CD8-positive, alpha-beta memory T cell (primary cell): ENCODE data around the gene KMT2E. TPM values are rescaled to one million over a fixed set of nuclear protein-coding genes. Genes with fewer than 3 reads are reported as not detected.
A peak's percentile ranks its signal among the peaks of the same experiment; 100 is the strongest.

ENCODE experiments used
- CTCF ChIA-PET: fragments of 350-600 bp; sonication (Branson Sonifier 250); formaldehyde crosslinking; loops from one replicate; lab custom pipeline; 2021; ENCODE audit warnings: antibody characterized with exemption; lab: Charles Lee
- POLR2A ChIA-PET: fragments of 350-600 bp; sonication (Branson Sonifier 250); formaldehyde crosslinking; loops from one replicate; lab custom pipeline; 2021; ENCODE audit warnings: antibody characterized with exemption; lab: Charles Lee
- DNase-seq, 5 donors: peaks; one replicate each; pipeline versions ENCODE4 v3.0.0 to v3.0.0-alpha.2; 2020 to 2022; ENCODE audit warnings: mixed read lengths in 1 of 5
- H3K27ac ChIP-seq: one replicate; pipeline ENCODE4 v1.7.0; 2013; ENCODE audit warnings: low read depth, mild to moderate bottlenecking, low read length, moderate library complexity
- H3K27me3 ChIP-seq: 2 replicates; pipeline ENCODE4 v1.7.0; 2013; ENCODE audit warnings: low read length, mild to moderate bottlenecking; ENCODE audit not compliant: insufficient read depth, poor library complexity, severe bottlenecking
- H3K36me3 ChIP-seq: 2 replicates; pipeline ENCODE4 v1.7.0; 2013; ENCODE audit warnings: mild to moderate bottlenecking, low read length, moderate library complexity; ENCODE audit not compliant: insufficient read depth
- H3K4me1 ChIP-seq: 2 replicates; pipeline ENCODE4 v1.7.0; 2013; ENCODE audit warnings: mild to moderate bottlenecking, low read length, moderate library complexity; ENCODE audit not compliant: insufficient read depth
- H3K4me3 ChIP-seq: 2 replicates; pipeline ENCODE4 v1.7.0; 2013; ENCODE audit warnings: mild to moderate bottlenecking, low read length
- H3K9me3 ChIP-seq: 2 replicates; pipeline ENCODE4 v1.7.0; 2013; ENCODE audit warnings: mild to moderate bottlenecking, low read length
- H3K27ac Mint-ChIP-seq, 8 donors: one replicate each; pipeline ENCODE4 v1.8.0; 2020 to 2021; ENCODE audit warnings: mixed read lengths in 8 of 8, mild to moderate bottlenecking in 6 of 8, inconsistent platforms in 3 of 8, moderate library complexity in 3 of 8
- H3K27me3 Mint-ChIP-seq, 2 donors: one replicate each; pipeline ENCODE4 v1.8.0; 2020 to 2021; ENCODE audit warnings: mixed read lengths in 2 of 2, mild to moderate bottlenecking in 1 of 2, moderate library complexity in 1 of 2
- H3K36me3 Mint-ChIP-seq, 3 donors: one replicate each; pipeline ENCODE4 v1.8.0; 2020 to 2021; ENCODE audit warnings: mixed read lengths in 3 of 3, inconsistent platforms in 1 of 3, mild to moderate bottlenecking in 1 of 3
- H3K4me1 Mint-ChIP-seq, 3 donors: one replicate each; pipeline ENCODE4 v1.8.0; 2020 to 2021; ENCODE audit warnings: mixed read lengths in 3 of 3, inconsistent platforms in 1 of 3, mild to moderate bottlenecking in 1 of 3
- H3K4me3 Mint-ChIP-seq, 7 donors: one replicate each; pipeline ENCODE4 v1.8.0; 2020 to 2021; ENCODE audit warnings: mixed read lengths in 7 of 7, mild to moderate bottlenecking in 6 of 7, moderate library complexity in 4 of 7, inconsistent platforms in 2 of 7
- H3K9me3 Mint-ChIP-seq, 5 donors: one replicate each; pipeline ENCODE4 v1.8.0; 2020 to 2022; ENCODE audit warnings: mixed read lengths in 5 of 5, mild to moderate bottlenecking in 3 of 5, moderate library complexity in 2 of 5, inconsistent platforms in 1 of 5
- polyA plus RNA-seq: library from polyadenylated mRNA; unstranded; fragments of 300-500 nt; fragmentation: Illumina TruSeq; gene quantifications from one replicate; pipeline ENCODE4 v1.2.3, GENCODE V29; 2021
- total RNA-seq, 2 experiments: library from RNA; stranded (reverse); gene quantifications; one replicate each; pipeline ENCODE4 v1.2.3, GENCODE V29; 2021

KMT2E gene
- total and polyA plus RNA-seq, 3 experiments from 2014 or later = 81.0 to 237 (median 87.5) TPM

DNA sequence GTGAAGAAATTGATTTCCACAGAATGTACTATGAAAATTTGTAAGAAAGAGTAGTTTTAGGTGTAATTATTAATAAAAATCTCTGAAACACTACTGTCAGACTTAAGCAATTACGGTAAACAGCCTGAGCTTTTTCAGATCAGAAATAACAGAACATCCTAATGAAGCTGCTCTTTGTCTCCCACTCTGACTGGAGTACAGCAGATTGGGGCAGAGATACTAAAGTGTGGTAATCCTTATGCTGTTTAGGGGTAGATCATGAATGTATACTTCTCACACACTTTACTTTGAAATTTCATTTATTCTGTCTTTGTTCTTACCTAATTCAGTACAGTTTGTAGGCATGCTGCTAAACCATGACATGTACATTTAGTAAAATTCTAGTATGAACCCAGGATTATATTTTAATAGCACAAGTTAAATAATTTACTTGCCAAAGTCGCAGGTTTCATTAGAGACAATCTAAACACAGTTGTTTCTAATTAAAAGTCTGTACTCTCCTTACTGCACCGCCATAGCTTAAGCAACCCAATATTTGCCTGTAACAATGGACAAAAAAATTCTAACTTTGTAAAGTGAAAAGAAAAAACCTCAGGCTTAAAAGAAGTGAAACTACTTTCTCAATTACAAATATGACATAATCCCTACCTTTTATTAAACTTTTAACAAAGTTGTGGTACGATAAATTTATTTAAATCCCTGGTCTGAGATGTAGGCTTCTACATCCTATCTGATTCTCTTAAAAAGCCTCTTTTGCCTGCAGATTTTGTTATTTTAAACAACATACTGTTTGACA is 88.8 kb downstream of the KMT2E start:
- Histone ChIP-seq H3K36me3 (peaks cover 39% of the 10 kb centered on the region), H3K9me3 (no peaks in the 10 kb centered on the region), H3K27ac (no peak overlapping the region), H3K27me3 (no peaks in the 10 kb centered on the region), H3K4me3 (no peak overlapping the region), H3K4me1 (no peaks in the 10 kb centered on the region)
- H3K9me3 Mint-ChIP-seq = no peaks in the 10 kb centered on the region
- peaks cover 0 to 1% of the 10 kb centered on the region in 2 donors for H3K27me3 Mint-ChIP-seq
- H3K36me3 Mint-ChIP-seq = peaks cover 7 to 76% (median 21%) of the 10 kb centered on the region in 3 donors
- ChIA-PET POLR2A (no interaction called here), CTCF (no interaction called here)
- no peak for DNase-seq
- H3K27ac Mint-ChIP-seq = peak overlapping the region; percentile 9 to 91 (median 54)
- no peak overlapping the region for H3K4me3 Mint-ChIP-seq
- peaks cover 31 to 58% (median 44%) of the 10 kb centered on the region in 3 donors for H3K4me1 Mint-ChIP-seq

- Mint-ChIP-seq H3K4me3 (no peak overlapping the region), H3K27ac (peak overlapping the region in 5 of 8 donors; percentile 1 to 46 (median 29)), H3K27me3 (peaks cover 0 to 1% of the 10 kb centered on the region in 2 donors), H3K4me1 (peaks cover 17 to 36% (median 27%) of the 10 kb centered on the region in 3 donors), H3K36me3 (peaks cover 7 to 81% (median 27%) of the 10 kb centered on the region in 3 donors), H3K9me3 (no peaks in the 10 kb centered on the region)
- no peaks in the 10 kb centered on the region for H3K9me3 ChIP-seq
- ChIA-PET POLR2A (interaction anchor here (0.6 kb wide), 1 partner anchor 158 kb away, joined by 4 read pairs; no protein-coding TSS in a partner anchor), CTCF (interaction anchor here (1.0 kb wide), 1 partner anchor 125 kb away, joined by 3 read pairs; no protein-coding TSS in a partner anchor)
- H3K4me3 ChIP-seq = no peak overlapping the region
- H3K27ac ChIP-seq = no peak overlapping the region
- no peaks in the 10 kb centered on the region for H3K4me1 ChIP-seq
- DNase-seq = no peak
- no peaks in the 10 kb centered on the region for H3K27me3 ChIP-seq
- peaks cover 54% of the 10 kb centered on the region for H3K36me3 ChIP-seq
These were observed 91.6 kb downstream of the KMT2E start for GRCh38 chr7:105105579-105105978.

- Histone ChIP-seq H3K9me3 (no peaks in the 10 kb centered on the region), H3K36me3 (peaks cover 60% of the 10 kb centered on the region), H3K27ac (no peak overlapping the region), H3K4me3 (no peak overlapping the region), H3K4me1 (no peaks in the 10 kb centered on the region), H3K27me3 (no peaks in the 10 kb centered on the region)
- H3K9me3 Mint-ChIP-seq = no peaks in the 10 kb centered on the region
- ChIA-PET CTCF (no interaction called here), POLR2A (no interaction called here)
- H3K27ac Mint-ChIP-seq = peak overlapping the region in 7 of 8 donors; percentile 20 to 91 (median 55)
- DNase-seq = no peak
- peaks cover 3 to 82% (median 24%) of the 10 kb centered on the region in 3 donors for H3K36me3 Mint-ChIP-seq
- H3K4me1 Mint-ChIP-seq = peaks cover 9 to 28% (median 19%) of the 10 kb centered on the region in 3 donors
- H3K4me3 Mint-ChIP-seq = no peak overlapping the region
- peaks cover 0 to 1% of the 10 kb centered on the region in 2 donors for H3K27me3 Mint-ChIP-seq
These were observed 92.5 kb downstream of the KMT2E start for GRCh38 chr7:105106473-105106872.

DNA sequence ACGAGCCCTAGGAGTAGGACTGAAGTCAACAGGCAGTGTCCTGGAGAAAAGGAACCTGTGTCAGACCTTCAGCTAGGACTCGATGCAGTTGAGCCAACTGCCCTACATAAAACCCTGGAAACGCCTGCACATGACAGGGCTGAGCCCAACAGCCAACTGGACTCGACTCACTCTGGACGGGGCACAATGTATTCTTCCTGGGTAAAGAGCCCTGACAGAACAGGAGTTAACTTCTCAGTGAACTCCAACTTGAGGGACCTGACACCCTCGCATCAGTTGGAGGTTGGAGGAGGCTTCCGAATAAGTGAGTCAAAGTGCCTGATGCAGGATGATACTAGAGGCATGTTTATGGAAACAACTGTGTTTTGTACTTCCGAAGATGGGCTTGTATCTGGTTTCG is 93.5 kb downstream of the KMT2E start:
- POLR2A ChIA-PET = no interaction called here
- Histone ChIP-seq H3K9me3 (no peaks in the 10 kb centered on the region), H3K4me3 (no peak overlapping the region), H3K27ac (no peak overlapping the region), H3K27me3 (no peaks in the 10 kb centered on the region), H3K36me3 (peaks cover 65% of the 10 kb centered on the region), H3K4me1 (no peaks in the 10 kb centered on the region)
- Mint-ChIP-seq H3K9me3 (no peaks in the 10 kb centered on the region), H3K4me1 (peaks cover 13 to 30% (median 26%) of the 10 kb centered on the region in 3 donors), H3K4me3 (no peak overlapping the region), H3K27me3 (peaks cover 0 to 4% of the 10 kb centered on the region in 2 donors), H3K27ac (peak overlapping the region in 2 of 8 donors; percentile 4 to 62), H3K36me3 (peaks cover 3 to 88% (median 32%) of the 10 kb centered on the region in 3 donors)
- CTCF ChIA-PET = no interaction called here
- DNase-seq = no peak

DNA sequence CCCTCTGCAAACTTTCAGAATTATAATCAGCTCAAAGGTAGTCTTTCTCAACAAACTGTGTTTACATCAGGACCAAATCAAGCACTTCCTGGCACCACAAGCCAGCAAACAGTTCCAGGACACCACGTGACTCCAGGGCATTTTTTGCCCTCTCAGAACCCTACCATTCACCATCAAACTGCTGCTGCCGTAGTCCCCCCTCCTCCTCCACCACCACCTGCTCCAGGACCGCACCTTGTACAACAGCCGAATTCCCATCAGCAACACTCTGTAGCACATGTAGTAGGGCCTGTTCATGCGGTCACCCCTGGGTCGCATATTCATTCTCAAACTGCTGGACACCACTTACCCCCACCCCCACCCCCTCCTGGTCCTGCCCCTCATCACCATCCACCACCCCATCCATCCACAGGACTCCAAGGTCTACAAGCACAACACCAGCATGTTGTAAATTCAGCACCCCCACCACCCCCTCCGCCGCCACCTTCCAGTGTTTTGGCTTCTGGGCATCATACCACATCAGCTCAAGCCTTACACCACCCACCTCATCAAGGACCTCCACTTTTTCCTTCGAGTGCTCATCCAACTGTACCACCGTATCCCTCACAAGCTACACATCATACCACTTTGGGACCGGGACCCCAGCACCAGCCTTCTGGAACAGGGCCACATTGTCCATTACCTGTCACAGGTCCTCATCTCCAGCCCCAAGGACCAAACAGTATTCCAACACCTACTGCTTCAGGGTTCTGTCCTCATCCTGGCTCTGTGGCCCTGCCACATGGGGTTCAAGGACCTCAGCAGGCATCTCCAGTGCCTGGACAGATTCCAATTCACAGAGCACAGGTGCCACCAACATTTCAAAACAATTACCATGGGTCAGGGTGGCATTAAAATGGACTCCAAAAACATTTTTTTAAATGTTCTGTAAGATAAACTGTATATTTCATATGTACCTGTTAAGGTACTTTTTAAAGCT is 98.7 kb downstream of the KMT2E start:
- peaks cover 7 to 16% (median 9%) of the 10 kb centered on the region in 3 donors for H3K4me1 Mint-ChIP-seq
- CTCF ChIA-PET = no interaction called here
- POLR2A ChIA-PET = no interaction called here
- H3K36me3 Mint-ChIP-seq = peaks cover 12 to 95% (median 23%) of the 10 kb centered on the region in 3 donors
- peaks cover 0 to 4% of the 10 kb centered on the region in 2 donors for H3K27me3 Mint-ChIP-seq
- Histone ChIP-seq H3K36me3 (peaks cover 40% of the 10 kb centered on the region), H3K9me3 (no peaks in the 10 kb centered on the region), H3K4me3 (no peak overlapping the region), H3K27me3 (no peaks in the 10 kb centered on the region), H3K4me1 (no peaks in the 10 kb centered on the region), H3K27ac (no peak overlapping the region)
- peak overlapping the region in 2 of 7 donors; percentile 20 to 28 for H3K4me3 Mint-ChIP-seq
- no peak for DNase-seq
- H3K9me3 Mint-ChIP-seq = peaks cover 0 to 4% (median 0%) of the 10 kb centered on the region in 5 donors
- peak overlapping the region; percentile 19 to 87 (median 70) for H3K27ac Mint-ChIP-seq

DNA sequence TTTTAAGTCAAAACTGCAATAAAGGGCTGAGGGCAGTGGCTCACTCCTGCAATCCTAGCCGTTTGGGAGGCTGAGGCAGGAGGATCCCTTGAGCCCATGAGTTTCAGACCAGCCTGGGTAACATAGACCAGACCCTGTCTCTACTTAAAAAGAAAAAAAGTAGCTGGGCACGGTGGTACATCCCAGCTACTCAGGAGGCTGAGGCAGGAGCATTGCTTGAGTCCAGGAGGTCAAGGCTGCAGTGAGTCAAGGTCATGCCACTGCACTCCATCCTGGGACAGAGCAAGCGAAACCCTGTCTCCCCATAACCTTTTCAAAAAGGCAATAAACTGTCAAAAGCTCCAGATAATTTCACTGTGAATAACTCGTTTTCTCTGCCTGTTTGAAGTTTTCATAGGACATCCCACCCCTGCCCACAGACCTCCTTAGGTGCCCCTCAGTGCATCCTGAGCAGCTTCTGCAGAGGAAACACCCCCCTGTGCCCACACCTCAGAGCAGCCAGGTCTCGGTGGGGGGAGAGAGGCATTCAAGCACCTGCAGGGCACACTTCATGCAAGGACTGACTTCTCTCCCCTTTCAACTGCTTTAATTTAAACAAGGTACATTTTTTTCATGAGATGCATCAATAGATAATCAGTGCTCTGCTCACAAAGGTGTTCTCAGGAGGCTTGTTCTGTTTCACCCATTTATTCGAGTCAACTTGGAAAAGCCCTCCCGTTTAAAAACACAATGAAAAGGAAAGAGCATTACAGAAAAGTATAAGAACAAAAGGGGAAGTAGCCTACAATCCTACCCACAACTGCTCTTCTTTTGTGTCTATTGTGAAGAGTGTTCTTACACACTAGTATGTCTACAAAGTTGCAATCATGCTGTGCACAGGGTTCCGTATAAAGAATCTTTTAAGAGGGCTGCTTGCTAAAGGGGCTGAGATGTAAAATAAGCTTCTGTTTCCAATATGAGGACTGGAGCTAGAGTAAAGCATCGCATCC is 104.9 kb downstream of the KMT2E start:
- Histone ChIP-seq H3K36me3 (peaks cover 4% of the 10 kb centered on the region), H3K4me1 (peaks cover 12% of the 10 kb centered on the region), H3K27ac (no peak overlapping the region), H3K9me3 (no peaks in the 10 kb centered on the region), H3K27me3 (no peaks in the 10 kb centered on the region), H3K4me3 (no peak overlapping the region)
- H3K36me3 Mint-ChIP-seq = peaks cover 12 to 75% (median 14%) of the 10 kb centered on the region in 3 donors
- ChIA-PET POLR2A (no interaction called here), CTCF (interaction anchor here (0.6 to 0.9 kb wide), 2 partner anchors 8 to 281 kb away, joined by 3 read pairs; no protein-coding TSS in a partner anchor)
- H3K9me3 Mint-ChIP-seq = peaks cover 0 to 2% (median 0%) of the 10 kb centered on the region in 5 donors
- H3K4me3 Mint-ChIP-seq = no peak overlapping the region
- H3K27ac Mint-ChIP-seq = peak overlapping the region; percentile 40 to 87 (median 74)
- peaks cover 24 to 48% (median 40%) of the 10 kb centered on the region in 3 donors for H3K4me1 Mint-ChIP-seq
- no peaks in the 10 kb centered on the region for H3K27me3 Mint-ChIP-seq
- peak in 1 of 5 donors; percentile 26 for DNase-seq

- ChIA-PET CTCF (no interaction called here), POLR2A (interaction anchor here (1.1 kb wide), 1 partner anchor 13 kb away, joined by 3 read pairs; no protein-coding TSS in a partner anchor)
- H3K36me3 Mint-ChIP-seq = peaks cover 3 to 71% (median 19%) of the 10 kb centered on the region in 3 donors
- no peaks in the 10 kb centered on the region for H3K27me3 ChIP-seq
- H3K9me3 ChIP-seq = no peaks in the 10 kb centered on the region
- H3K27me3 Mint-ChIP-seq = no peaks in the 10 kb centered on the region
- H3K4me1 Mint-ChIP-seq = peaks cover 22 to 47% (median 37%) of the 10 kb centered on the region in 3 donors
- H3K9me3 Mint-ChIP-seq = no peaks in the 10 kb centered on the region
- no peak for DNase-seq
- no peak overlapping the region for H3K27ac ChIP-seq
- H3K4me1 ChIP-seq = peaks cover 12% of the 10 kb centered on the region
- peak overlapping the region in 4 of 8 donors; percentile 23 to 80 (median 42) for H3K27ac Mint-ChIP-seq
- peaks cover 6% of the 10 kb centered on the region for H3K36me3 ChIP-seq
- no peak overlapping the region for H3K4me3 Mint-ChIP-seq
- H3K4me3 ChIP-seq = no peak overlapping the region
These were observed 108.6 kb downstream of the KMT2E start for GRCh38 chr7:105122619-105123018.
